HUDEP-2 (cell line): ENCODE data around the gene ZNF341.
"Not testable (repeated sequence)": the region's sequence is repeated elsewhere in the genome, so short reads cannot be mapped to it uniquely, and the experiment has no call there.

Experiments
- DNase-seq, 76 experiments: peaks; one replicate each; lab custom pipeline; 2025; ENCODE audit not compliant: unreplicated experiment in 76 of 76; lab: John Stamatoyannopoulos, UW

Gene ZNF341

GRCh38 chr20:33727806-33728205, 4.0 kb upstream of the ZNF341 start:
- DNase-seq = no peak

- DNase-seq = no peak
These were observed 3.3 kb upstream of the ZNF341 start for GRCh38 chr20:33728463-33728862.

GRCh38 chr20:33729101-33729500, 2.7 kb upstream of the ZNF341 start:
- no peak for DNase-seq

- DNase-seq = no peak
These were observed 677 bp upstream of the ZNF341 start for GRCh38 chr20:33730946-33731692.

GRCh38 chr20:33732166-33732970, 572 bp downstream of the ZNF341 start:
- DNase-seq = peak in 75 of 76 experiments; percentile 43 to 97 (median 90)

- DNase-seq = peak in 1 of 76 experiments; percentile 3
These were observed 2.1 kb downstream of the ZNF341 start for GRCh38 chr20:33733654-33734576.

- no peak for DNase-seq
These were observed 5.2 kb downstream of the ZNF341 start for GRCh38 chr20:33736962-33737361.

GRCh38 chr20:33739493-33739892, 7.7 kb downstream of the ZNF341 start:
- DNase-seq = no peak

- DNase-seq = no peak
These were observed 8.4 kb downstream of the ZNF341 start for GRCh38 chr20:33740189-33740588.

GRCh38 chr20:33744181-33744580, 12.4 kb downstream of the ZNF341 start:
- DNase-seq = peak in 1 of 76 experiments; percentile 1

GRCh38 chr20:33744773-33745385, 13.1 kb downstream of the ZNF341 start:
- no peak for DNase-seq

GRCh38 chr20:33746325-33746998, 14.7 kb downstream of the ZNF341 start:
- peak in 16 of 76 experiments; percentile 4 to 44 (median 14) for DNase-seq

GRCh38 chr20:33751775-33752174, 20.0 kb downstream of the ZNF341 start:
- no peak for DNase-seq

- no peak for DNase-seq
These were observed 21.3 kb downstream of the ZNF341 start for GRCh38 chr20:33753143-33753542.

- DNase-seq = peak in 5 of 76 experiments; percentile 10 to 36 (median 16)
These were observed 22.0 kb downstream of the ZNF341 start for GRCh38 chr20:33753763-33754162.

GRCh38 chr20:33755936-33756490, 24.2 kb downstream of the ZNF341 start:
- DNase-seq = not testable (repeated sequence)

GRCh38 chr20:33757046-33757445, 25.2 kb downstream of the ZNF341 start:
- DNase-seq = no peak

- DNase-seq = no peak
These were observed 25.7 kb downstream of the ZNF341 start for GRCh38 chr20:33757458-33757857.

GRCh38 chr20:33761698-33762250, 30.0 kb downstream of the ZNF341 start:
- no peak for DNase-seq
